Suppressor macrophage treated with lipopolysaccharide for 4 hours (primary cell): ENCODE results near the gene KCNH5.

Source experiments
- DNase-seq: peaks from one replicate; pipeline ENCODE4 v3.0.0-alpha.2; 2020

KCNH5 gene

DNA sequence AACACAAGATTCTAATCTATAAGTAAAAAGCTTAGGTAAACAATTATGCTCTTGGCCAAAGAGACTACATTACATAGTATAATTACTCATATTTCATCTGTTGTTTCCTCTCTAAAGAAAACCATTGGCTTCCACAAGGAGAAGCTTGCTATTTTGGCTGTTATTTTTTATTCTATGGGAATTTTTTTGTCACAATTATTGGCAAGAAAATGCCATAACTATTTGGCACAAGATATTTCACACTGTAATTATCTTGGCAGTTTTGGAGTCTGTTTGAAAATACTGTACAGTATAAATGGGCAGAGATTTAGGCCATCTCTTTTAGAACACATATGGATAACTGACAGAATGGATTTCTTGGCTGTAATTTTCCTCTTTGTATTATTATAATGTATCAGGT, 51.2 kb downstream of the KCNH5 start:
- no peak for DNase-seq

DNA sequence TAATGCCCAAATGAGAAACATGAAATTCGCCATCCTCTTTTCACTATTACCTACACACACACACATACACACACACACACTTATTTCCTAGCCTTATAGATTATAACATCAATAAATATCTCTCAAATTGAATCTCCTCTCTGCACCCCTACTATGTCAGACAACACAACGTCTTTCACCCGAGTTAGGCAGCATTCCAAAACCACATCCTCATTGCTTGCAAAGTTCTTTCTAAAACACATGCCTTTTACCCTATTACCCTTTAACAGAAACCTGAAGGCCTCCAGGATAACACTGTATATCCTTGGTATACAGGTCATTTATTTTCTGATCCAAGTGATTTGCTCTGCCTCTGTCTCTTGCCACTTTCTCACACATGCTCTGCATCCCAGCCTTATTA, 56.3 kb downstream of the KCNH5 start:
- no peak for DNase-seq

DNA sequence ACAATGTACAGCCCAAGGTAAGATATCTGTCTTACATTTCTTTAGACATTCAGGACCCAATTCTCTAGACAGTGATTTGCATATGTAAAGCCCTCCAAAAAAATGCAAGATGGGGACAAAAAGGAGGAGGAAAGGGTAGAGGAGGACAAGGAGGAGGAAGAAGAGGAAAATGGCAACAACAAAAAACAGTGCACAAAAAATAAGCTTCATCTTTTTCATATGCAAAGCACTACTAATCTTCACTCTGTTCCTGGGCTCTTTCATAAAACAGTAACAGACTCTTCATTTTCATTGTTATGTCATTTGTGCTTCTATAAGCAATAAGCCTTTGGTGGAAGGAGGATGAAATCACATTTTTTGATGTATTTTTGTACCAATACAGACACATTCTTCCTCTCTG, 61.4 kb downstream of the KCNH5 start:
- no peak for DNase-seq

DNA sequence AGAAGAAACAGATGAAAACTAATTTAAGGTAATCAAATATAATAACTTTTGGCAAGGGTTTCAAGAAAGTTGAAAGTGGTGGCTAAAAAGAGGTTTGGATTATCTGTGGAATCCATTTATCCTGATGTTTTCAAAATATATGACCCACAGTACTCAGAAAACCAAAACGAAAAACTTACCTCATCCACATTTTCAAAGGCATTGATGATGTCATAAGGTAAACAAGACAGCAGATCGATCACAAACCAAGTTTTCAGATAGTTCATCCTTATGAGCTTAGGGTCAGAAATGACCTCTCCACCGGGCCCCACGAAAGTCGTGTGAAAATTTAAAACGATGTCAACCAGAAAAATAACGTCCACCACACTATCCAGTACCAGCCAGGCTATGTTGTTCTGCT, 64.6 kb downstream of the KCNH5 start:
- no peak for DNase-seq

DNA sequence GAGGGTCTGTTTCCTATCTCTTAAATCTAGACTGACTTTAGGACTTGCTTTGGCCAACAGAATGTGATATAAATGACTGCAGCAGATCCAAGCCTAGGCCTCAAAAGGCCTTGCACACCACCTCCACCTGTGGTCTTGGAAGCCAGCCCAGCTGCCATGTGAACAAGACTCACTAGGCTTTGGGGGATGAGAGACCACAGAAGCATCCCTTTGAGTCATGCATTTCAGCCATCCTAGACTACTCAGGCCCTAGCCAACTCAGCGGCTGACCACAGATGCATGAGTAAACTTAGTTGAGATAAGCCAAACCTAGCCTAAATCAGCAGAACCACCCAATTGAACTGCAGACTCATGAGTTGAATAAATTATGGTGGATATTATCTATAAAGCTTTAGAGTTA, 87.7 kb downstream of the KCNH5 start:
- no peak for DNase-seq

DNA sequence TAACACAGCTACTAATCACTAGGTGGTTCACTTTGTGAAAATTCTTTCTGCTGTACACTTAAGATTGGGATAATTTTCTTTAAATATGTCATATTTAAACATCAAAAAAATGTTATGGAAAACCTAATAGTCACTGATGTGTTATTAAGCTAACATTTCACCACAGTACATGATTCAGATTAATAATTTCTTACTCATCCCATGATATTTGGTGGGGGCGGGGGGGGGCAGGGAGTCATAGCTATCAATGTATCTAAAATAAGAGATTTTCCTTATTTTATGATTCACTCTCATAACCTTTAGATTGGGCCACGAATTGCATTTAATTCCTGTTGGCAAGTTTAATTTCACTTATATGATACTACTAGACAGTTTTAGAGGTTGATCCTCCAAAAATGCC, 88.8 kb downstream of the KCNH5 start:
- no peak for DNase-seq

DNA sequence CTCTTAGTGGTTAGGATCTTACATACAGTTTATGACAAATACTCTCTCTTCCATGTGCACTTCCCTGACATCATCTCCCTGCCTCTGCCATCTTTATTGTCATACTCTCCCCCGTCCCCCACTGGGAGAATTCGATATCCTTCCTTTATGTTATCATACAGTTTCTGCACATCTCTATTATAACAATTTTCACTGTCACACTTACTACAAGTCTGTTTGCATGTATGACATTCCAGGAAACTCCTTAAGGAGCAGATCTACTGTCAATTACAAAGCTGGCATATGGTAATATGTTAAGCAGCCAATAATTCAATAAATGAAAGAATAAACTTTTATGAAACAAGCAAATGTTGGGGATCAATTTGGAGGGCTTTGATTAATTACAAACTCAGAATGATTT, 91.1 kb downstream of the KCNH5 start:
- no peak for DNase-seq

DNA sequence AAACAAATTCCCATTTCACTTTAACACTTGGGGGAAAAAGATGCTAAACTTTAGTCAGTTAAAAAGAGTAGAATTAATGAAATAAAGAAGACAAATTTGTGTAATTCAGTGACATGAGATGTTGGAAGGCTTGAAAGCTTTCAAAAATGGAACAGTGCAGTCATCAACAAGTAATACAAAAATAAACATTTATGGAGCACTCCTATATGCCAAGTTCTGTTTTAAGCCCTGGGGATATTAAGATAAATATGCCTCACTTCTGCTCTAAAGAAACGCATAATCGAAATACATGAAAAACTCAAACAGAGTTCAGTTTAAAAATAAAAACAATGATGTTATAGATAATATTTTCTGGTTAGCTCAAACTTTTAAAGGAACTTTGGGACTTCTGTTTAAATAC, 93.0 kb downstream of the KCNH5 start:
- no peak for DNase-seq

DNA sequence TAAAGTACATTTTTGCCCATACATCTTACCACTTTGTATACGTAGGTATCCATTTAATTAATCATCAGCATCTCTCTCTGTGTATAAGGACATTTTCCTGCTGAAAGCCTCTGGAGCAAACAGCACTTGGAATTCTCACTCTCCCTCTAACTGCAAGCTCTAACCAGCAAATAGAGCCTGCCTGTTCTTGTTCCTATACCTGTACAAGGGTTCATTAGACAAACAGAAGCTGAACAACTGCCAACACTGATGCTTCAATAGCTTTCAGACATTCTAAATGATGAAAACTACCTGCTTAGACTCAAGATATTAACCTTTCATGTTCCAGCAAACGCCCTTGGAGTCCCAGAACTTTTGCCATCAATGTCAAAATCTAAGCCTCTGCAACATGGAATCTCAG, 98.0 kb downstream of the KCNH5 start:
- DNase-seq, result no peak

DNA sequence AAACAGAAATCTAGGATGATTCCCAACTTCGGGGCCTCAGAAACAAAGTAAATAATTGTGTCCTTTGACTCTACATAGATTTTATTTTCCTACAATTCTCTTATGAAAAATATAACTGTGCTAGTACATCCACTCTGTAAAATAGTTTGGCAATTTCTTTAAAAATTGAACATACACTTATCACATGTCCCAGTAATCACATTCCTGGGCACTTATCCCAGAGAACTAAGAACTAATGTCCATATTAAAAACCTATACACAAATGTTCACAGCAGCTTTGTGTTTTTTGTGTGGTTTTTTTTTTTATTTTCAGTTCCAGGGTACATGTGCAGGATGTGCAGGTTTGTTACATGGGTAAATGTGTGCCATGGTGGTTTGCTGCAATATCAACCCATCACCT, 99.0 kb downstream of the KCNH5 start:
- no peak for DNase-seq

DNA sequence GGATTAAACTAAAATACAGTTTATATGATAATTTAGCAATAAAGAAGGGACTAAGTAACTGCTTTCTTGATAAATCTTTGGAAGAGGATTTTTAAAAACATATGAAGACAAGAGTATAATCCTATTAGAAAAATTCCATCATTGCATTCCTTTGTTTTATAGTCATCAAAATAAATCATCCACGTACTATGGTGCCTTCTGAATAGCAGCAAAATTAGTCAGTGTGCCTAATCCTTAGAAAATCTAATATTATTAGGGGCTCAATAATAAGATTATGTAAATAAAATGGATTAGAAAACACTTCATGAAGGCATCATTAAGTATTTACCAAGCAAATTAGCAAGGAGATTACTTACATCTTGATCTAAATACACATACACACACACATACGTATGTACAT, 102.1 kb downstream of the KCNH5 start:
- DNase-seq, result no peak

DNA sequence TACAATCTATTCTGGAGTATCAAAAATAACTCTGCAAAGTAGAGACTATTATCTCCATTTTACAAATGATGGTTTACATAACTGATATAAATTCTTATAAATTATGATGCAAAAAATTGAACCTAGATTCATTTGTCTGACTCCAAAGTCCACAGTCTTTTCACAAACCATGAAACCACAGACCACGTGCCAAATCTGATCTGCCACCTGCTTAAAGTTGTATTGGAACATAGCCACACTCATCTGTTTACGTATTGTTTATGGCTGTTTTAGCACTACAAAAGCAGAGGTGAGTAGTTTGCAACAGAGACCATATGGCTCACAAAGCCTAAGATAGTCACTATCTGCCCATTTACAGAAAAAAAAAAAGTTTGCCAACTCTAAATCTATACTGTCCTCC, 105.3 kb downstream of the KCNH5 start:
- DNase-seq, result no peak

DNA sequence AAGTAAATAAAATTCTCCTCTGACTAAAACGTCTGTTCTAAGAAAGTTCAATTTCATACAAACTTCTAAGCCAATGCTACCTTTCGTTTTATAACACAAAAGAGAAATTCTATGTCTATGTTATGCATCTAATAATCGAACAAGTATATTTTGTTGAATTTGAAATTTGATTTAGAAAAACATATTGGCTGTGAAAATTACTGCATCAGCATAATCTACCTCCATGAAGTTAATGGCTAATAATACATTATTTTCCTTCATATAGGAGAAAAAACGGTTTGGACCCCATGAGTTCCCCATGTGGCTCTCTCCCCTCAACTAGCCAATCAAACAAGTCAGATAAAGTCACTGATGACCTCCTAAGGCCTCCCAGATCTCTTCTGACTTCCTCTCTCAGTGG, 106.5 kb downstream of the KCNH5 start:
- DNase-seq, result no peak

DNA sequence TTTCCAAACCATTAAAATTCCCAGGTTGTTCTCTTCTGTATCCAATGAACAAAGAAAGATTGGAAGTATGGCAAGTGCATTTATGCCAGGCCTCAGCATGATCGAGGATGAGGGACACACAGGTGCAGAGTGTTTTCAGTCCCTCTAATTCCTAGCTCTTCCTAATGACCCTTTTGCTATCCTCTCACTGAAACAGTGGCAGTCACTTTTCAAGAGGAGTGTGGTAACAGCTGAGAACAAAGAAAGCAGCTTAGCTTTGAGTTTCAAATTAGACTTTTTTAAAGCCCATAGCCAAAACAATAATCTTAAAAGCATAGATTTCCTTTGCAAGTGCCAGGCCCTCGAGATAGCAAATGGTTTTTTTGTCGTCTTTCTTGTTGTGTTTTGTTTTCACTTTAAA, 110.8 kb downstream of the KCNH5 start:
- no peak for DNase-seq

DNA sequence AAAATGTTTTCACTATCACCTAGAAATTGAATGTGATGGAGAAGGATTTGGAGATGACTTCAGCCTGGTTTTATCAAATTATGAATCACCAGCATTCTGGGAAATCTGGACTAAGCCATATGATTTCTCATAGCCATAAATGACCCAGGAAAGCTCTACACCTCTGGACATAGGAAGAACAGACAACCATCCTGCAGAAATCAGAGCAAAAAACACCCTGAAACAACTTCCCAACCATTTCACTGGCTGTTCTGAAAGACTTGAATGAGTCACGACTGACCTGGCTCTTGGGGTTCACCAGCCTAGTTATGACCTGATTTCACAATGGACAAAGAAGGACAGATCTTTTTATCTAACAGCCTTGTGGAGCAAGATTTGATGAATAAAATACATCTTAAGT, 123.8 kb downstream of the KCNH5 start:
- DNase-seq, result no peak

DNA sequence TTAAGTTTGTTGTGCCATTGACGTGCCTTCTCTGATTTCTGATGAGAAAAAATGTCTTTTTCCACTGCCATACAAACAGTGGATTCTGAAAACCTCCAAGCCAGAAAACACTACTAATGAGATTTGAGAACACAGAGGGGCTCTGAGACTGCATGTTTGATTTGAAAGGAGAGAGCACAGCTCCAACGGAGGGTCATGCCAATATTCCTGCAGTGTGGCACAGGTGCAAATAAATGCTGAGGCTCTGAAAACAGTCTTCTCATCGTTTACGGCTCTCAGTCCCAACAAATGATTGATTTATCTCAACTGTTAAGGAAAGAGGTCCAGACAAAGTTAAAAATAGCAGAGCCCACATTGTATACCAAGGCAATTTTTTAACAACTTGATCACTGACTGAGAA, 128.7 kb downstream of the KCNH5 start:
- DNase-seq, result no peak

DNA sequence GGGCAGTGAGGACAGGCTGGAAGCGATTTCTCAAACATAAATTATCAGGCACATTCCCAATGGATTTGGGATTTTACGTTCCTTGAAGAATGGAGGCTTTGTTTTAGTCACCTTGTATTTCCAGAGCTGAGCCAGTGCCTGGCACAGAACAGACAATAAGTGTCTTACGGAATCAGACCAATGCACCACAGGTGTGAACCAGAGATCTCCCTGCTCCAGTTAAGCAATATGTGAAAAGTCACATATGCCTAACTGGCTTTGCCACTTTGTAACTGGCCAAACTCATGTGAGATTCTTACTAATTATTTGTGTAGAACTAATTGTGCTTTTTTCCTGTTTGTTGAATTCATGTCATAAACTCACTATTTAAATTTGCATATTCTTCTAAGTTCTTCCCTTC, 130.4 kb downstream of the KCNH5 start:
- no peak for DNase-seq

DNA sequence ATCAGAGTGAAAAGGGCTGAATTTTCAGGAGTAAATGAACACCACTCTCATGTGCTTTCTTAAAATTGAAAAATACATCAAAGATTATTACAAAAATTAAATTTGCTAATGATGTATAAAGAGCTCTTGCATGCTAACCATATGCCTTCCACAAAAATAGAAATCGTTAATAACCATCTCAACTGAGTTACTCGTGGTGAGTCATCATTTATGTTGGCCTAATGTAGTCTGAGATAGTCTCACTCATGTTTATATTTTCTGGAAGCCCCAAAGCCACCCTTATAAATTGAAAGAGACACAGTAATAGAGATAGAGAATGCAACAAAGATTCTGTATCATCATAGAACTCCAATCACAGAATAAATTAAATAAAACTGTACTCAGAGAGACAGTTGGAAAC, 131.2 kb downstream of the KCNH5 start:
- no peak for DNase-seq

DNA sequence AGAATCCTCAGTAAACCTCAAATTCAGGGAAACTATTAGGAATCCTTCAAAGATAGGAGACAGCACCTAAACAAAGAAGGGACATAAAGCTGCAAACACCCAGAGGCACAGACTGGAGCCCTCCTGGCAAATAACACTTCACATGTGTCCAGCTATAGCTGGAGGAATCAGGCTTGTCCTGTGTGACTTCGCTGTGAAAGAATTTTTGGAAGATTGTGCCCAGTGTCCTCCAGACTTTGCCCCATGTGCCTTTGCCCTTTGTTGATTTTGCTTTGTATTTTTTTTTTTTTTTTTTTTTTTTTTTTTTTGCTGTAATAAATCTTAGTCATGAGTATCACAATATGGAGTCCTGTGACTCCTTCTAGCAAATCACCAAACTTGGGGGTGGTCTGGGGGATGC, 136.8 kb downstream of the KCNH5 start:
- DNase-seq, result no peak

DNA sequence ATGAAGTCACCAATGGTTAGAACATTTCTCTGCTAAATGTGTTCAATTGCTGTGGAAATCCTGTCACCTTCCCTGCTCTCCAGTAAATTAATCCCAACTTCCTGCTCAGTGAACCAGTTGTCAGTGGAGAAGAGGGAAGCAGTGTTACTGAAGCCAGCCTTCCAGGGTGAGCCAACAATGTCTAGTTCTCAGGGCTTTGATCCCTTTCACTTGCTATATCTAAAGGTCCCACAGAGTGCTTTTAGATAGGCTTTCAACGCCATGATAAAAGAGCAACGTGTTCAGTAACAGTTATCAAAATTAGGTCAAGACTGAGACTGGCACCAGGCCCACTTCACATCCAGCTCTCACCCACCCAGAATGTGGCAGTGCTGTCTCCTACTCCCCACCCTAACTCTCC, 139.7 kb downstream of the KCNH5 start:
- no peak for DNase-seq

DNA sequence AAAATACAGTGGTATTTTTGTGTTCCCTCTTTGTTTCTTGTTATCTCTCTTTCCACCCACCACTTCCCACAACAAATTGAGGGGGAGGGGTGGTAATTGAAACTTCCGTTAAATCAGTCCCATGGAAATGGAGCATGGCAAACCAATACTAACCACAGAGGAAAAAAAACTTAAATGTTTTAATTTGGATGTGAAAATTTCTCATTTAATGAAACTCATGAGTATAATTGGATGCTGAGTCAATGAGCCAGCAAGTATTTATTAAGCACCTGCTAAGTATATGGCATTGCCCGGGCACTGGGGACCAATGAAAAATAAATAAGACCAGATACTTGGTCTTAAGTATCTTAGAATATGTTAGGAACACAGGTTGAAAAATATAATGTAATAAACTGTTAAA, 147.5 kb downstream of the KCNH5 start:
- no peak for DNase-seq

DNA sequence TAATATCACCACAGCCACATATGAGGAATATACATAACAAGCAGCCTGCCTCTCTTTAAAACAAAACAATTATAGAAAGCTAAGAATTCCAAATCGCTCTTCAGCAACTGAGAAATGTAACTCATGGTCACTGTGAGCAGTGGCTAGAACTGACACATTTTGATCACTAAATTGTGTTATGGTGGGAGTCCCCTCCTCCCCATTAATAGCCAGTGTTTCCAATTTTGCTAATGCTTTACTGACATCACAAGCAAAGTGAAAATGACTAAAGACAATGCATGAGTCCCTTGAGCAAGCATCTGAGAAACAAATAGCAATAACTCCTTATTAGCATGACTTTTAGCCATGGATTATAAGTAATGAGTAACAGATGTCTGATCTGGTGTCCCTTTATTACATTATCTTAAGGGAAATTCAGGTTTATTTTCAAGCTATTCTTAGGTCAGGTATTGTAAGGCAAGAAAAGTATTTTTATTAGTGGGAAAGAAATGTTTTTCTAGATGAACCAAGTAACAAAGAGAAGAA, 148.3 kb downstream of the KCNH5 start:
- no peak for DNase-seq

DNA sequence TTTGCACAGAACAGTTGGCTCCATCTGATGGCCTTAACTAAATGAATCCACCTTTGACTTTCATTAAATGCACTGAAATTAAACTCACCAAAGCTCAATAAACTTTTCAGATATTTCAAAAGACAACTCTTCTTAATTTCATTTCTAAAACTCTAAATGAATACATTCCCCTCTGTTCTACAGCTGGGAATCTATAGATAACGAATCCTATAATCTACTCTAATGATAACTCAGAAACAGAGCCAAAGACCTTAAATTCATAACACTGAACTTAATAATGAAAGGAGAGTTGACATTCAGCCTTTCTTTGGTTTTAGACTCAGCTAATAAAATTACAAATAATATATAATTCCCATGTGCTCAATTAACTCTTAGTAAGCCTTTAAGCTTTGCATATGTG, 150.5 kb downstream of the KCNH5 start:
- DNase-seq, result no peak

DNA sequence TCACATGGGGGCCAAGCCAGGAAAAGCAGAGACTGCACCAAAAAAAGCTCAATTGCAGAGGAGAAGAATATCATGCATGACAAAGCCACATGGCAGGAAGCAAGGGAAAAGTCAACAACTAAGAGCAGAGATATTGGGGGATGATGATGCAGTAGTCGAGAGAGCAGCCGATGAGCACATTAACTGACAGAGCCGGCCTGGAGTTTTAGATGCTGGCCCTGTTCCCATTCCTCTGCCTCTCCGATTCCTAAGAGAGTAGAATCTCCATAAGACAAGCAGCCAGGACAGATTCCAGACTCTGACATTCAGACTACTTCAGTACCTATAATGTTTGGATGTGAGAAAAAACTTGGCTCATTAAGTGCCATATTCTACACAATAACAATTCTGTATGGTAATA, 155.9 kb downstream of the KCNH5 start:
- DNase-seq, result no peak

DNA sequence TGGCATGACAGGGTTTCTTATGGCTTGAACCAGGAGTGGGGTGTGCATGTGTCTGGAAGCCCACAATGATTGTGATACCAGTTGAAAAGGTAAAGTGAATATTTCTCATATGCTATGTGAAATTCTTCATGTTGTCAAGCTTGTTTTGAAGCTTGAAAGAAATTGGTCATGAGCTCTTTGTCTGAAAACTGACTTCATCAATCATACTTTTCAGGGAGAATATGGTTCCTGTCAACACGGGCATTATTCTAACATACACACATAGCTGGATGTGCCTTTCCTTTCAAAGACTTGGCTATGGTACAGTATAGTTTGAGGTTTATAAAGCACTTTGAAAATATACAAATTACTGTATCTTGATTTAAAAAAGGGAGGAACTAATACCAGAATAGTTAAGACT, 158.8 kb downstream of the KCNH5 start:
- DNase-seq, result no peak

DNA sequence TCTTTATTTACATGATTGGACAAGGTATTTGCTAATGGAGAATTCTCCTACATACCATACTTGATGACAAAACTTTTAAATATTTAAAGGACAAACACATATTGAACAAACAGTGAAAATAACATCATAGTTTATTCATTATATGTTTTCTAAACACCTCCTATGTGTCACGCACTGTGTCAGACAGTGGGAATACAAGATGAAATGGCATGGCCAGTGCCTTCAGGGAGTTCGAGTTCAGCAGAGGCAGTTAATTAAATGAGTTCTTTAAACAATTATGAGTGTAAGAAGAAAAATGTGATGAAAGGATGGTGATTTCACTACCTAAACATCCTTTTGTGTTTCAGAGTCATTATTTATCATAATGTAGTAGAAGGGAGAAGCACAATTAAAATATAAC, 159.8 kb downstream of the KCNH5 start:
- no peak for DNase-seq
